COLO829 (cell line): ENCODE results near the gene SLC16A2.

ENCODE experiments used
- DNase-seq: peaks from one replicate; pipeline ENCODE4 v3.0.0; 2012; ENCODE audit warnings: low spot score

SLC16A2 gene

GRCh38 chrX:74421036-74421739 lies at the start of gene SLC16A2:
Gene SLC16A2 (plus strand): TSS chrX:74421493. CDS start chrX:74421638, 145 bp downstream.
- DNase-seq = peak; percentile 12

GRCh38 chrX:74372272-74372671 lies 49.0 kb upstream of the SLC16A2 start:
- DNase-seq = no peak

- DNase-seq = no peak
These were observed 44.0 kb upstream of the SLC16A2 start for GRCh38 chrX:74377282-74377681.

- DNase-seq = peak; percentile 86
These were observed 38.7 kb upstream of the SLC16A2 start for GRCh38 chrX:74382613-74383012.

GRCh38 chrX:74383611-74384010 lies 37.7 kb upstream of the SLC16A2 start:
- DNase-seq = peak; percentile 40

- no peak for DNase-seq
These were observed 32.1 kb upstream of the SLC16A2 start for GRCh38 chrX:74389016-74389722.

GRCh38 chrX:74395556-74395955 lies 25.7 kb upstream of the SLC16A2 start:
- no peak for DNase-seq

GRCh38 chrX:74405973-74406489 lies 15.3 kb upstream of the SLC16A2 start:
- DNase-seq = no peak

- no peak for DNase-seq
These were observed 13.0 kb upstream of the SLC16A2 start for GRCh38 chrX:74408304-74408703.

GRCh38 chrX:74419864-74420195 lies 1.5 kb upstream of the SLC16A2 start:
- DNase-seq = no peak

GRCh38 chrX:74420196-74421035 lies 877 bp upstream of the SLC16A2 start:
- DNase-seq = peak; percentile 39

- DNase-seq = no peak
These were observed 553 bp downstream of the SLC16A2 start for GRCh38 chrX:74421740-74422352.

GRCh38 chrX:74422576-74423288 lies 1.4 kb downstream of the SLC16A2 start:
- DNase-seq = no peak

- no peak for DNase-seq
These were observed 2.2 kb downstream of the SLC16A2 start for GRCh38 chrX:74423289-74423998.

GRCh38 chrX:74426071-74426470 lies 4.8 kb downstream of the SLC16A2 start:
- DNase-seq = no peak

- DNase-seq = no peak
These were observed 5.3 kb downstream of the SLC16A2 start for GRCh38 chrX:74426615-74427014.

- DNase-seq = no peak
These were observed 10.5 kb downstream of the SLC16A2 start for GRCh38 chrX:74431797-74432196.

- no peak for DNase-seq
These were observed 13.0 kb downstream of the SLC16A2 start for GRCh38 chrX:74434336-74434735.

- DNase-seq = no peak
These were observed 16.2 kb downstream of the SLC16A2 start for GRCh38 chrX:74437530-74437929.

GRCh38 chrX:74438764-74439163 lies 17.5 kb downstream of the SLC16A2 start:
- DNase-seq = no peak

GRCh38 chrX:74445099-74445498 lies 23.8 kb downstream of the SLC16A2 start:
- no peak for DNase-seq
